ENCODE measurements around the gene CHCHD3. TPM values are rescaled to one million over a fixed set of nuclear protein-coding genes. Genes with fewer than 3 reads are reported as not detected.

Gene CHCHD3
- total RNA-seq, 2 experiments from 2014 or later, result 83.5 to 83.8 TPM

DNA sequence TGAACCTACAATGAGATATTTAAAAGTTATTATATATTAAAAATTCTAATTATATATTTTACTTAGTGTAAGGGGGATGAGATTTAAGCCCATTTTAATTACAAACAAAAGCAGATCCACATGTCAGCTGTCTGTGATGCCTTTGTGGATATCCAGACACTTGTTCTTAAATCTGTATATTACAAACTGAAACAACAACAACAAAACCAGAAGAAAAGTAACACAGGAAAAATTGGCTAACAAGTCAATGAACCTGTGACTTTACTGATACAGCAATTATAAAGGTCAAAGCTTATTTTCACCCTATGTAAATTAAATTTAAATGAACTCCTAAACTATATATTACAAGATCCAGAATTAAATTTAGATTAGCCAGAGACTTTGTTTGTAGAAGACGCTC, 222.7 kb downstream of the CHCHD3 start:
- Histone ChIP-seq H3K36me3 (ENCODE audit: insufficient read depth, low read length) (no peaks in the 10 kb centered on the region), H3K9me2 (ENCODE audit: insufficient read depth, low read length) (no peaks in the 10 kb centered on the region), H4K20me1 (ENCODE audit: insufficient read depth, low read length) (no peaks in the 10 kb centered on the region), H3K79me2 (ENCODE audit: insufficient read depth, low read depth, low read length) (no peaks in the 10 kb centered on the region), H3K9me3 (ENCODE audit: low read length) (no peaks in the 10 kb centered on the region), H3K4me2 (ENCODE audit: low read length) (no peak overlapping the region), H3K4me3 (ENCODE audit: low read depth, low read length, poor library complexity, severe bottlenecking) (no peak overlapping the region), H2AFZ (ENCODE audit: low read length) (no peak overlapping the region), H3K4me1 (ENCODE audit: insufficient read depth, low read length, poor library complexity, severe bottlenecking) (no peaks in the 10 kb centered on the region), H3K27ac (ENCODE audit: low read depth, low read length, poor library complexity, severe bottlenecking) (no peak overlapping the region)
- TF ChIP-seq, protein P1, sequence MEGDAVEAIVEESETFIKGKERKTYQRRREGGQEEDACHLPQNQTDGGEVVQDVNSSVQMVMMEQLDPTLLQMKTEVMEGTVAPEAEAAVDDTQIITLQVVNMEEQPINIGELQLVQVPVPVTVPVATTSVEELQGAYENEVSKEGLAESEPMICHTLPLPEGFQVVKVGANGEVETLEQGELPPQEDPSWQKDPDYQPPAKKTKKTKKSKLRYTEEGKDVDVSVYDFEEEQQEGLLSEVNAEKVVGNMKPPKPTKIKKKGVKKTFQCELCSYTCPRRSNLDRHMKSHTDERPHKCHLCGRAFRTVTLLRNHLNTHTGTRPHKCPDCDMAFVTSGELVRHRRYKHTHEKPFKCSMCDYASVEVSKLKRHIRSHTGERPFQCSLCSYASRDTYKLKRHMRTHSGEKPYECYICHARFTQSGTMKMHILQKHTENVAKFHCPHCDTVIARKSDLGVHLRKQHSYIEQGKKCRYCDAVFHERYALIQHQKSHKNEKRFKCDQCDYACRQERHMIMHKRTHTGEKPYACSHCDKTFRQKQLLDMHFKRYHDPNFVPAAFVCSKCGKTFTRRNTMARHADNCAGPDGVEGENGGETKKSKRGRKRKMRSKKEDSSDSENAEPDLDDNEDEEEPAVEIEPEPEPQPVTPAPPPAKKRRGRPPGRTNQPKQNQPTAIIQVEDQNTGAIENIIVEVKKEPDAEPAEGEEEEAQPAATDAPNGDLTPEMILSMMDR (conservative IDR thresholded peaks at IDR 0.05; ENCODE audit: low read length), result no peak
- no peak for TF ChIP-seq EZH2phosphoT487 (IDR thresholded peaks at IDR 0.05; ENCODE audit: borderline replicate concordance, low read depth, low read length)
- no TSS peak for BruUV-seq (replicated peaks)
- intact Hi-C loops (cut with micrococcal nuclease; ENCODE audit: unreplicated experiment), result no loop called here
- CTCF ChIA-PET (ENCODE audit: unreplicated experiment), result no interaction called here
- POLR2A ChIA-PET, result interaction anchor here (0.6 to 1.8 kb wide), 3 partner anchors 10 to 725 kb away, joined by 3 to 7 read pairs (median 3); no protein-coding TSS in a partner anchor
- DNase-seq (ENCODE audit: low spot score), result no peak

DNA sequence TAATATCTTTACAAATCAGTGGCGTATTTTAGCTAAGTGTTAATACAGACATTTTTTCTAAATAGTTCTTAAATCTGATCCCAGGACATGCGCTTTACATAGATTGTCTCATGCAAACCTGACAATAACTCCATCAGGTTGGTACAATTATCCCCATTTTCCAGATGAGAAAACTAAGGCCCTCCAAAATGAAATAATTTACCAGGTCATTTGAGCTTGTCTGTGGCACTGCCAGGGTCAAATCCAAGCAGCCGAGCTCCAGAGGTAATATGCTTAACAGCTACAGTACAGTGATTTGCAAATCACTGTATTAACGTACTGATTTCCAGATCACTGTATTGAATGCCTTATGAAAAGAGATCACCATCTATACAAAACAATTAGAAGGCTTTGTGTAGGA, 223.1 kb downstream of the CHCHD3 start:
- no peaks in the 10 kb centered on the region for H3K9me3 ChIP-seq (ENCODE audit: low read length)
- no peak overlapping the region for H3K27ac ChIP-seq (ENCODE audit: low read depth, low read length, poor library complexity, severe bottlenecking)
- no peak overlapping the region for H2AFZ ChIP-seq (ENCODE audit: low read length)
- H4K20me1 ChIP-seq (ENCODE audit: insufficient read depth, low read length), result no peaks in the 10 kb centered on the region
- ChIA-PET CTCF (ENCODE audit: unreplicated experiment) (no interaction called here), POLR2A (interaction anchor here (0.5 to 1.8 kb wide), 6 partner anchors 11 to 993 kb away, joined by 3 to 7 read pairs (median 3); no protein-coding TSS in a partner anchor)
- TF ChIP-seq EZH2phosphoT487 (IDR thresholded peaks at IDR 0.05; ENCODE audit: borderline replicate concordance, low read depth, low read length), result no peak
- TF ChIP-seq, protein P1 (conservative IDR thresholded peaks at IDR 0.05; ENCODE audit: low read length), result no peak
- no TSS peak for BruUV-seq (replicated peaks)
- no peaks in the 10 kb centered on the region for H3K36me3 ChIP-seq (ENCODE audit: insufficient read depth, low read length)
- H3K9me2 ChIP-seq (ENCODE audit: insufficient read depth, low read length), result no peaks in the 10 kb centered on the region
- H3K4me1 ChIP-seq (ENCODE audit: insufficient read depth, low read length, poor library complexity, severe bottlenecking), result no peaks in the 10 kb centered on the region
- DNase-seq (ENCODE audit: low spot score), result no peak
- H3K79me2 ChIP-seq (ENCODE audit: insufficient read depth, low read depth, low read length), result no peaks in the 10 kb centered on the region
- H3K4me2 ChIP-seq (ENCODE audit: low read length), result no peak overlapping the region
- no peak overlapping the region for H3K4me3 ChIP-seq (ENCODE audit: low read depth, low read length, poor library complexity, severe bottlenecking)
- intact Hi-C loops (cut with micrococcal nuclease; ENCODE audit: unreplicated experiment), result no loop called here

DNA sequence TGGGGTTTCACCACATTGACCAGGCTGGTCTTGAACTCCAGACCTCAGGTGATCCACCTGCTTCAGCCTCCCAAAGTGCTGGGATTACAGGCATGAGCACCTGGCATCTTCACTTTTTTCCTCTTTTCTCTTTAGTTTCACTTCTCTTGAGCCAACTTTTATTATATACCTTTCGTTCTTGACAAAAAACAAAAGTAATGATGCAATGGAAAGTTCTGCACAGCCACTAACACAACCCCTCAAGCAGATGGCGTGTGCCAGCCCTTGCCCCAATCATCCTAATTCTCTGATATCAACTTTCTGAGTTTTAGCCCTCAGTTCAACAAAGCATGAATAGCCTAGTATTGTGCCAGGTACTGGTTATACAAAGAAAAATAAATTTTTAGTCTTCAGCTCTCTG, 223.6 kb downstream of the CHCHD3 start:
- Histone ChIP-seq H3K36me3 (ENCODE audit: insufficient read depth, low read length) (no peaks in the 10 kb centered on the region), H3K27ac (ENCODE audit: low read depth, low read length, poor library complexity, severe bottlenecking) (no peak overlapping the region), H3K79me2 (ENCODE audit: insufficient read depth, low read depth, low read length) (no peaks in the 10 kb centered on the region), H3K9me2 (ENCODE audit: insufficient read depth, low read length) (no peaks in the 10 kb centered on the region), H3K4me2 (ENCODE audit: low read length) (no peak overlapping the region), H2AFZ (ENCODE audit: low read length) (no peak overlapping the region), H3K4me1 (ENCODE audit: insufficient read depth, low read length, poor library complexity, severe bottlenecking) (no peaks in the 10 kb centered on the region), H3K4me3 (ENCODE audit: low read depth, low read length, poor library complexity, severe bottlenecking) (no peak overlapping the region), H3K9me3 (ENCODE audit: low read length) (no peaks in the 10 kb centered on the region), H4K20me1 (ENCODE audit: insufficient read depth, low read length) (no peaks in the 10 kb centered on the region)
- CTCF ChIA-PET (ENCODE audit: unreplicated experiment), result no interaction called here
- TF ChIP-seq, protein P1 (conservative IDR thresholded peaks at IDR 0.05; ENCODE audit: low read length), result no peak
- TF ChIP-seq EZH2phosphoT487 (IDR thresholded peaks at IDR 0.05; ENCODE audit: borderline replicate concordance, low read depth, low read length), result no peak
- no TSS peak for BruUV-seq (replicated peaks)
- intact Hi-C loops (cut with micrococcal nuclease; ENCODE audit: unreplicated experiment), result no loop called here
- POLR2A ChIA-PET, result interaction anchor here (0.5 to 1.8 kb wide), 6 partner anchors 11 to 994 kb away, joined by 3 to 7 read pairs (median 3); no protein-coding TSS in a partner anchor
- peak; percentile 15 for DNase-seq (ENCODE audit: low spot score)
